DMS 273 (cell line): ENCODE data around the gene EMC8.
"Not testable (repeated sequence)": the region's sequence is repeated elsewhere in the genome, so short reads cannot be mapped to it uniquely, and the experiment has no call there.

Experiments used
- DNase-seq: peaks from one replicate; lab custom pipeline; 2025; ENCODE audit not compliant: unreplicated experiment; lab: John Stamatoyannopoulos, UW

The EMC8 gene

GRCh38 chr16:85799497-85800320 lies at the start of gene EMC8, which contains the start of gene COX4I1:
Gene EMC8, minus strand, starts transcription at chr16:85799544. Its CDS starts 249 bp downstream, at chr16:85799295.
Gene COX4I1, plus strand, starts transcription at chr16:85799695. Its CDS starts 1,511 bp downstream, at chr16:85801206.
- peak; percentile 98 for DNase-seq

- DNase-seq: no peak
Measured at GRCh38 chr16:85848986-85849385, 49.6 kb upstream of the EMC8 start.

GRCh38 chr16:85847681-85848601 lies 48.6 kb upstream of the EMC8 start:
- DNase-seq: no peak

GRCh38 chr16:85847036-85847435 lies 47.7 kb upstream of the EMC8 start:
- no peak for DNase-seq

- no peak for DNase-seq
Measured at GRCh38 chr16:85846461-85846860, 47.1 kb upstream of the EMC8 start.

GRCh38 chr16:85845266-85845665 lies 45.9 kb upstream of the EMC8 start:
- no peak for DNase-seq

GRCh38 chr16:85844786-85845185 lies 45.4 kb upstream of the EMC8 start:
- no peak for DNase-seq

- DNase-seq: no peak
Measured at GRCh38 chr16:85844169-85844481, 44.8 kb upstream of the EMC8 start.

- no peak for DNase-seq
Measured at GRCh38 chr16:85843471-85844168, 44.3 kb upstream of the EMC8 start.

- no peak for DNase-seq
Measured at GRCh38 chr16:85842848-85843247, 43.5 kb upstream of the EMC8 start.

- no peak for DNase-seq
Measured at GRCh38 chr16:85842435-85842834, 43.1 kb upstream of the EMC8 start.

GRCh38 chr16:85840801-85841200 lies 41.5 kb upstream of the EMC8 start:
- no peak for DNase-seq

- DNase-seq: no peak
Measured at GRCh38 chr16:85840395-85840794, 41.1 kb upstream of the EMC8 start.

- no peak for DNase-seq
Measured at GRCh38 chr16:85839681-85840240, 40.4 kb upstream of the EMC8 start.

GRCh38 chr16:85838876-85839585 lies 39.7 kb upstream of the EMC8 start:
- no peak for DNase-seq

GRCh38 chr16:85838381-85838780 lies 39.0 kb upstream of the EMC8 start:
- DNase-seq: no peak

GRCh38 chr16:85837654-85838053 lies 38.3 kb upstream of the EMC8 start:
- DNase-seq: not testable (repeated sequence)

- DNase-seq: no peak
Measured at GRCh38 chr16:85836706-85837582, 37.6 kb upstream of the EMC8 start.

- no peak for DNase-seq
Measured at GRCh38 chr16:85835956-85836705, 36.8 kb upstream of the EMC8 start.
